DMS153 (cell line): ENCODE measurements around the gene UQCC3.
"Not testable (repeated sequence)": the region's sequence is repeated elsewhere in the genome, so short reads cannot be mapped to it uniquely, and the experiment has no call there.

Experiments
- DNase-seq: peaks from one replicate; lab custom pipeline; 2025; lab: John Stamatoyannopoulos, UW

Gene UQCC3

DNA sequence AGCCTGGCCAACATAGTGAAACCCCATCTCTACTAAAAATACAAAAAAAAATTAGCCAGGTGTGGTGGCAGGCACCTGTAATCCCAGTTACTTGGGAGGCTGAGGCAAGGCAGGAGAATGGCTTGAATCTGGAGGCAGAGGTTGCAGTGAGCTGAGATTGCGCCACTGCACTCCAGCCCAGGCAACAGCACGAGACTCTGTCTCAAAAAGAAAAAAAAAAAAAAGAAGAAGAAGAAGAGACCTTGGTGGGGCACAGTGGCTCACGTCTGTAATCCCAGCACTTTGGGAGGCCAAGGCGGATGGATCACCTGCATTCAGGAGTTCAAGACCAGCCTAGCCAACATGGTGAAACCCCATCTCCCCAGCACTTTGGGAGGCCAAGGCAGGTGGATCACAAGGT, 32.4 kb downstream of the UQCC3 start:
- not testable (repeated sequence) for DNase-seq

GRCh38 chr11:62705413-62705812, 33.9 kb downstream of the UQCC3 start:
- peak; percentile 5 for DNase-seq

- peak; percentile 83 for DNase-seq
Measured at GRCh38 chr11:62705880-62706849, 34.7 kb downstream of the UQCC3 start.

- no peak for DNase-seq
Measured at GRCh38 chr11:62706850-62707247, 35.4 kb downstream of the UQCC3 start.

DNA sequence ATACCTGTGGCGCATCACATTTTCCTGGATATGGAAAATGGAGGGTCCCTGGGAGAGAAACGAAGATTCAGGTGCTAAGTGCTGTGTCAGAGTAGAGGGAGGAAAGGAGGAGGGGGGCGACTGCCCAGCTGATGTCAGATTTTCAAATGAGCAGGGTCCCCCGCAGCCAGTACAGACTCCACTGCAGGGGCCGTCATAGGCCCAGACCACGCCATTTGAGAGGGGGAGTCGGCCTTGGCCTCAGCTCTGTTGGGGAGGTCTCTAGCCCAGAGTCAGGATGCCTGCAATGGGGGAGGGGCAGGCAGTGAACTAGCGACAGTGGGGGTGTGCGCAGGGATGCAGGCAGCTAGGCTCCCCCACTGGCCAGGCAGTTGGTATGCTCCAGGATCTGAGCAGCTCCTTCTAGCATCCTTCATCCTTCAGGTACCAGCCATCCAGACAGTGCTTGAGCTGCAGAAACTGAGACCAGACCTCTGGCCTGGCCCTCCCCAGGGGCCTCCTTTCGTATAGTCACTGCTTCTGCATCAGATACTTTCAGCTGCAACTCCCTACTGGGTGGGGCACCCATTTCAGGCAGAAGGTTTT, 35.9 kb downstream of the UQCC3 start, which contains the start of the genes BSCL2 and GNG3:
Gene BSCL2, minus strand, starts transcription at position 148 of the 585 bp plus-strand sequence. CDS start 229 bp downstream, outside the sequence.
Gene GNG3, plus strand, starts transcription at position 400 of the 585 bp plus-strand sequence. CDS start 620 bp downstream, outside the sequence.
- DNase-seq = peak; percentile 62

DNA sequence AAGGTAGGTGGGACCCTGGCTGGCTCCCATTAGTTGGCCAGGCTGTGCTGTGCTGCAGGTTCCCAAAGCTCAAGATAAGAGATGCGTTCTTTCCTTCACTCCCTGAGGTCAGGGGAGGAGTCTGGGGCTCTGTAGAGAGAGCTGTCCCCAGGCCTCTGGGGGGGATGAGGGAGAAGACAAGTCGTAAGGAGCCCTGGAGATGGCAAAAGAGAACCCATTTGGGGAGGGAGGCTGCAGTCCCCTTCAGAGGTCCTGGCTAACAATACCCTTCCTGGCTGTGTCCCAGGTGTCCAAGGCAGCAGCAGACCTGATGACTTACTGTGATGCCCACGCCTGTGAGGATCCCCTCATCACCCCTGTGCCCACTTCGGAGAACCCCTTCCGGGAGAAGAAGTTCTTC, 36.9 kb downstream of the UQCC3 start:
- DNase-seq = no peak

DNA sequence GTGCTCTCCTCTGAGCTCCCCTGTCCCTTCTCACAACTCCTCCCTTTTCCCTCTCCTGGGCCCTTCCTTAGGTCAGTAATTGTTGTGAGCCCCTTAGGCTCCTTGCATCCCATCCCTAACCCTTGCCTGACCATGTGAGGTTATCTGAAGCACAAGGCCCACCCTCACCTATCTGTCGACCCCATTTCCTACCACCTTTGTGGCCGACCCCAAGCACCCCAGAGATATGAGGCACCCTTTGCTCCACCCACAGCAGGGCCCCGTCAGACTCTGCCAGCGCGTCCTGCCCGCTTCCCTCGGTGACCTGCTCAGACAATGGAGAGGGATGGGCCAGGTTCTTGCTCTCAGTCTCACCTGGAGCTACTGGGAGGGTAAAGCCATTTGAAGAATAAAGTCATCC, 37.3 kb downstream of the UQCC3 start:
- peak; percentile 34 for DNase-seq

DNA sequence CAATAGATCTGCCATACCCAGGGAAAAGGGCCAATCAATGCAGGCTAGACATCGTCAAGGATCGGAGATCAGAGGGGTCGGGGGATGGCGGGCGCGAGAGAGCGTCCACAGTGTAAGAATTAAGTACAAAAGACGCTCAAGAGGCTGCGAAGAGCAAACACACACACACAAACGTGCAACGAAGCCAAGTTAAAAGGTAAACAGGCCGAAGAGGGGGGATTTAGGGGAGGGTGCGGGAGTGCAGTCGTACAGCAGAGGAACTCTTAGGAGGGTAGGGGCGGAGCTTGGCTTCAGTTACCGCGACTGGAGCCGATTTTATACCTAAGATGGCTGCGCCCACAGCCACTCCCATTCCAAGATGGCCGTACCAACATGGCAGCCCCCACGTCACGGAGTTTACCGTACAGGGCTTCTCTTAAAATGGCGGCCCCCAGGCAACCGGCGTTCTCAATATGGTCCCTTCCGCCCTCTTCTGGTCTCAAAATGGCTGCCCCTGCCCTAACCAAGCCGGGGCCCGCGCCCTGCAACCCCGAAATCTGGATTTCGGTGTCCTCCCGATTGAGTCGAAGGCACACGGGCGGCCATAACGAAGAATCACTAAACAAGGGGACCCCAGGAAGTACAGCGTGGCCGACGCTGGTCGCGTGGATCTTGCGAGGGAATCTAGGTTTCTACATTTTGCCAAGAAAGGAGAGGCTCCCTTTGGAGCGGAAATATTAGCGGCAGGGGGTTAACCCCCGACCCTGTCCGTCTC, 38.0 kb downstream of the UQCC3 start:
- DNase-seq = peak; percentile 95

GRCh38 chr11:62710001-62710345, 38.5 kb downstream of the UQCC3 start:
- no peak for DNase-seq

GRCh38 chr11:62712276-62712812, 40.9 kb downstream of the UQCC3 start:
- no peak for DNase-seq

GRCh38 chr11:62712861-62713260, 41.4 kb downstream of the UQCC3 start:
- DNase-seq = no peak

- DNase-seq = no peak
Measured at GRCh38 chr11:62713343-62713742, 41.9 kb downstream of the UQCC3 start.

- DNase-seq = no peak
Measured at GRCh38 chr11:62715150-62716130, 44.0 kb downstream of the UQCC3 start.

- DNase-seq = no peak
Measured at GRCh38 chr11:62716206-62716605, 44.7 kb downstream of the UQCC3 start.

DNA sequence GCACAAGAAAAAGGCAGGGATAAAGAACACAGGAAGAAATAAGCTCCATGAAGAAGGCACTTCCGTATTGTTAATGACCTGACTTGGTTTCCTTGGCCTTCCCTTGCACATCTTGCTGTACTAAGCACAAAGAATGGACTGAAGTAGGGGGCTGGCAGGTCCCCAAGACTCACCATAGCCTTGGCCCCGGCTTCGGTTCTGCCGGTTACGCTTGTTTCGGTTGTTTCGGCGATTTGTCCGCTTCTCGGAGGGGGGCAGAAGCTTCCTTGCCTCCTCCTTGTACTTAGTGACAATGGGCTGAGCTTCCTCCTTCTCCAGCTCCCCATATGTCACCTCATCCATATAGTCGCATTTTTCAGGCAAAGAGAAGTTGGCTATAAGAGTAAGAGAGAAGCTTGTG, 45.3 kb downstream of the UQCC3 start:
- DNase-seq = no peak

DNA sequence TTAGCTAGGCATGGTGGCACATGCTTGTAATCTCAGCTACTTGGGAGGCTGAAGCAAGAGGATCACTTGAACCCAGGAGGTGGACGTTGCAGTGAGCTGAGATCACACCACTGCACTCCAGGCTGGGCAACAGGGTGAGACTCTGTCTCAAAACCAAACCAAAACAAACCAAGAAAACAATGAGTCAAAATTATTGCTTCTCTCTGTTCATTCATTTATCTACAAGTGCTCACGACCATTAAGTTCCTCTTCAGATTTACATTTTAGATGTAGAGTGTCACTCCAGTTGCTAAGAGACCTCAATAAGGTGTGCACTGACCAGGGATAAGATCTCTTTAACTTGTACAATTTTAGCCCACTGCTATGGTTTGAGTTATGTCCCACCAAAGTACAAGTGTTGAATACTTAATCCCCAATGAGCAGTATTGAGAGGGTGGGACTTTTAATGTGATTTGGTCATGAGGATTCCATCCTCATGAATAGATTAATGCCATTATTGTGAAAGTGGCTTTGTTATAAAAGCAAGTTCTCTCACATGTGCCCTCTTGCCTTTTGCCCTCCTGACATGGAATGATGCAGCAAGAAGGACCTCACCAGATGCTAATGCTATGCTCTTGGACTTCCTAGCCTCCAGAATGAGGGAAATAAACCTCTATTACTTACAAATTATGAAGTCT, 48.0 kb downstream of the UQCC3 start:
- no peak for DNase-seq

DNA sequence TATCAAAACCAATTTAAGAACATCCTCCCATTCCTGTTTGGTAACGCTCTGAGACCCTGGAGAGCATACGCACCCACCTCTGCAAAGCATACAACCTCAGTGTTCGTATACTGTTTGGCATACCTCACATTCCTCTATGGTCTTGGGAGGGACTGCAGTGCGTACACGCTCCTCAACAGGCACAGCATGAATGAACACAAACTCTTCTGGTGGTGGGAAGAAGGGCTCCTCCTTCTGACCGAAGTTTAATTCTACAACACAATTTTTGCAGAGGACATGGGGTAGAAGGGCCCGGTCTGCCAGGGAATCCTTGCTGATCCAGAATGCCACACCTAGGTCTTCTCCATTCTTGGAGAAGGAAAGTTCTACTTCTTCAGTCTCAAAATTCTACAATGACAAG, 50.5 kb downstream of the UQCC3 start:
- DNase-seq = no peak
